ENCODE results near the gene SNRNP70.
"Not testable (repeated sequence)": the region's sequence is repeated elsewhere in the genome, so short reads cannot be mapped to it uniquely, and the experiment has no call there.

Gene SNRNP70

GRCh38 chr19:49121841-49122240 lies 36.6 kb downstream of the SNRNP70 start:
- not testable (repeated sequence) for DNase-seq

DNA sequence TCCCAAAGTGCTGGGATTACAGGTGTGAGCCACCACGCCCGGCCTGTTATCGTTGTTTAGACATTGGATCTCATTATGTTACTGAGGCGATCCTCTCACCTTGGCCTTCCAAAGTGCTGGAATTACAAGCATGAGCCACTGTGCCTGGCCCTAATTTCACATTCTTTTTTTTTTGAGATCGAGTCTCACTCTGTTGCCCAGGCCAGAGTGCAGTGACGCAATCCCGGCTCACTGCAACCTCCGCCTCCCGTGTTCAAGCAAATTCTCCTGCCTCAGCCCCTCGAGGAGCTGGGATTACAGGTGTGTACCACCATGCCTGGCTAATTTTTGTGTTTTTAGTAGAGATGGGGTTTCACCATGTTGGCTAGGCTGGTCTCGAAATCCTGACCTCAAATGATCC lies 38.0 kb downstream of the SNRNP70 start:
- DNase-seq = not testable (repeated sequence)

DNA sequence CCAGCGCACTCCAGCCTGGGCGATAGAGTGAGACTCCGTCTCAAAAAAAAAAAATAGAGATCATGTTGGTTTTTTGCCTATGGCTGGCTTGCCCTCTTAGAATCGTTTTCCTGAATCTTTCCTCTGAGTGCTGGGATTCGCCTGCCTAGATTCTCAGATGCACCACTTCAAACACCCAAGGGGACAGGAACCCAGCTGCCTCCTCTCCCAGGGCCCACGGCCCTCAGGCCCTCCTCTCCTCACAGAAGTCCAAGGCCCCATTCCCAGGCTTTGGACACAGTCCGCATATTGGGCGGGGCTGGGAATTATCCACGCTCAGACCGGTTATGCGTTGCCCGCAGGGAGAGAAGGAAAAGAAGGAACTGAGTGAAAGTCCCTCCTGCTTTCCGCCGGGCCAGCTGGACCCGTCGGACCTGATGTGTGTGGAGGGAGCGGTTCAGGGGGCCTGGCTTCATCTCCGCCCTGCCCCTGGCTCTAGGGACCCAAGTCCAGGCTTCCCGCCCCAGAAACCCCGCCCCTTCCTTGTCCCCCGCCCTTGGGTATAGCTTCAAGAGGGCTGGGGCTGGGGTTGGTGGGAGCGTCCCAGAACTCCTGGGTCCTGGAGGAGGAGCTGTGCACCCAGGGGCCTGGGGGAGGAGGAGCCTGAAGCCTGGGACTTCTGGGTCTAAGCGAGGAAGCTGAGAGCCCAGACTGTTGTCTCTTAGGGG lies 39.9 kb downstream of the SNRNP70 start:
- no peak for DNase-seq

DNA sequence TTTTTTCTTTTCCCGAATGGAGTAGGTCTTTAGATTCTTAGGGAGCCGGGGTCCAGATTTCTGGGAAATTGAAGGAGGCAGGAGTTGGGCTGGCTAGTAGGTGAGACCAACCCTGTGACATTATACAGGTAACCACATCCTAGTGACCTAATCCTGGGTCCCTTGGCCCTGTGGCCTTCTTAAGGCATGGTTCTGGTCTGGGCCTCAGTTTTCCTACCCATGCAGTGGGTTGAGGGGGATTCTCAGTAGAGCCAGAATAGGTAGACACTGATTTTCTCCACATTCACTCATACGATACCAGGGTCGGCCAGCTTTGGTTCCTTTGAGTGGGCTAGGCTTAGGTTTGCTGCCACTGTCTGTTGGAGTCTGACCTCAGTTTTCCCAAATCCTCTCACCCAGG lies 41.3 kb downstream of the SNRNP70 start:
- DNase-seq = no peak

DNA sequence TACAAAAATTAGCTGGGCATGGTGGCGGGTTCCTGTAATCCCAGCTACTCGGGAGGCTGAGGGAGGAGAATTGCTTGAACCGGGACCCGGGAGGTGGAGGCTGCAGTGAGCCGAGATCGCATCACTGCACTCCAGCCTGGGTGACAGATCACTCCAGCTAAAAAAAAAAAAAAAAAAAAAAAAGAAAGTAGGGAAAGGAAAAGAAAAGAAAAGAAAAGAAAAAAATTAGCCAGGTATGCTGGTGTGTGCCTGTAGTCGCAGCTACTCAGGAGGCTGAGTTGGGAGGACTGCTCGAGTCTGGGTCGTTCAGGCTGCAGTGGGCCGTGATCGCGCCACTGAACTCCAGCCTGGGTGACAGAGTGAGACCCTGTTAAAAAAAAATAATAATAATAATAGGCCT lies 42.0 kb downstream of the SNRNP70 start:
- not testable (repeated sequence) for DNase-seq

DNA sequence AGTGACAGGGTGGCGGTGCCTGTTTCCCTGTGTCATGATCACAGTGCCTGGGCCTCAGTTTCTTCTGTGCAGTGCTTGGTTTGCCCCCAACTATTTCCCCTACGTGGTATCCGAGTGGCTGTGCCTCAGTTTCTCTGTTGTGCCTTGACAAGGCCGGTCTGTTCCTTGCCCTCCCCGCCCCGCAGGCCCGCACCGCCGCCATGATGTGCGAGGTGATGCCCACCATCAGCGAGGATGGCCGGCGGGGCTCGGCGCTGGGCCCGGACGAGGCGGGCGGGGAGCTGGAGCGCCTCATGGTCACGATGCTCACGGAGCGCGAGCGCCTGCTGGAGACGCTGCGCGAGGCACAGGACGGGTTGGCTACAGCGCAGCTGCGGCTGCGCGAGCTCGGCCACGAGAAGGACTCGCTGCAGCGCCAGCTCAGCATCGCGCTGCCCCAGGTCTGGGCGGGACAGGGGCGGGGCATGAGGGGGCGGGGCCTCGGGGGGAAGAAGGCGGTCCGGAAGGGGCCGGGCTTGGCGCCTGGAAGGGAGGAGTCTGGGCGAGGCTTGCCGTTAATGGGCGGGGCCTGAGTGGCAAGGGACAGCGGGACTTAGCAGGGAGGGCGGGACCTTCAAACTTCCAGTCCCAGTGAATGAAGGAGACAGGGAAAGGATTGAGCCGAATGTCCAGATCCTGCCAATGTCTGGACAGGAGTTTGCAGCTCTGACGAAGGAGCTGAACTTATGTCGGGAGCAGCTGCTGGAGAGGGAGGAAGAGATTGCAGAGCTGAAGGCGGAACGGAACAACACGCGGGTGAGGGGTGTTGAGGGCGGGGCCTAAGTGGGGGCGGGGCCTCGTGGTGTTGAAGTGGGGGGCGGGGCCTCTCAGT lies 42.7 kb downstream of the SNRNP70 start:
- DNase-seq = peak; percentile 93

DNA sequence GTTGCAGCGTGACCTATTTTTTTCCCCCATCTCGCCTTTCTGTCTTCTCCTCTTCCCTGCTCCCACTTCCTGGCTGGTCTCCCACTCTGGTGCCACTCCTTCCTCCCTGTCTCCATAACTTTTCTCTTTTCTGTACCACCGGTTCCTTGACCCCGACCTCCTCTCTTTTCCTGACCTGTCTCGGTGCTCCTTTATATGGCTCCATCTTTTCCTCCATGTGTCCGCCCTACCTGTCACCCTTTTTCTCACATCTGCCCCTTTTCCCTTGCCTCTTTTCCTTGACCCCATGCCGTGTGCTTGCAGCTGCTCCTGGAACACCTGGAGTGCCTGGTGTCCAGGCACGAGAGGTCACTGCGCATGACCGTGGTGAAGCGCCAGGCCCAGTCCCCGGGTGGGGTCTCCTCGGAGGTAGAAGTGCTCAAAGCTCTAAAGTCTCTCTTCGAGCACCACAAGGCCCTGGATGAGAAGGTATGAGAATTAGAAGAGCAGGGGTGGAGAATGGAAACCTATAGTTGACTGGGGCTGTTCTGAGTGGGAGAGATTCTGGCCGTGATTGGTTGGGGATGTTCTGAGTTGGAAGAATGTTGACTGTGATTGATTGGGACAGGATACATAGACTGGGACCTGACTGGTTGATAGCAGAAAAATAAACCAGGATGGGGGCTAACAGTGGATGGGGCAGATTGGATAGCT lies 43.4 kb downstream of the SNRNP70 start:
- no peak for DNase-seq

DNA sequence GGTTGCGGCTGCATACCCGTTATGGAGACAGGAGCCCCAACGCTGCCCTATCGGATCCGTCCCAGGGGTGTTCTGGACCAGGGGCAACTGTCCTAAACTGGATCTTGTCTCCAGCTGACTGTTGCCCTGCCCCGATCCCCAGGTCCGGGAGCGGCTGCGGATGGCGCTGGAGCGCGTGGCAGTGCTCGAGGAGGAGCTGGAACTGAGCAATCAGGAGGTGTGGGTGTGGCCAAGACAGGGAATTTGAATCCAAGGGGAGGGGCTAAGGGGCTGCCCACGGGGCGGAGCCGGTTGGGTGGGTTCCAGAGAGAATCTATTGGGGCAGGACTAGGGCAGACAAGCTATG lies 44.0 kb downstream of the SNRNP70 start:
- DNase-seq = no peak

DNA sequence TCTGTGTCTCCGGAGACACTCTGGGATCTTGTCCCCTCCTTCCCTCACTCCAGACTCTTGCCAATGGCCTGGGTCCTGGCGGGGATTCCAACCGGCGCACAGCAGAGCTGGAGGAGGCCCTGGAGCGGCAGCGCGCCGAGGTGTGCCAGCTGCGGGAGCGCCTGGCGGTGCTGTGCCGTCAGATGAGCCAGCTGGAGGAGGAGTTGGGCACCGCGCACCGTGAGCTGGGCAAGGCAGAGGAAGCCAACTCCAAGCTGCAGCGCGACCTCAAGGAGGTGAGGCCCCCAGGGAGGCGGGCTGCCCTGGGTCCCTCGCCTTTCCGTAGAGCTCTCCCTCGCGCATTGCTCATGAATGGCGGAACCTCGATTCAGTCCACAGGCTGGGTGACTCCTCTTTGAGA lies 45.1 kb downstream of the SNRNP70 start:
- DNase-seq = no peak

DNA sequence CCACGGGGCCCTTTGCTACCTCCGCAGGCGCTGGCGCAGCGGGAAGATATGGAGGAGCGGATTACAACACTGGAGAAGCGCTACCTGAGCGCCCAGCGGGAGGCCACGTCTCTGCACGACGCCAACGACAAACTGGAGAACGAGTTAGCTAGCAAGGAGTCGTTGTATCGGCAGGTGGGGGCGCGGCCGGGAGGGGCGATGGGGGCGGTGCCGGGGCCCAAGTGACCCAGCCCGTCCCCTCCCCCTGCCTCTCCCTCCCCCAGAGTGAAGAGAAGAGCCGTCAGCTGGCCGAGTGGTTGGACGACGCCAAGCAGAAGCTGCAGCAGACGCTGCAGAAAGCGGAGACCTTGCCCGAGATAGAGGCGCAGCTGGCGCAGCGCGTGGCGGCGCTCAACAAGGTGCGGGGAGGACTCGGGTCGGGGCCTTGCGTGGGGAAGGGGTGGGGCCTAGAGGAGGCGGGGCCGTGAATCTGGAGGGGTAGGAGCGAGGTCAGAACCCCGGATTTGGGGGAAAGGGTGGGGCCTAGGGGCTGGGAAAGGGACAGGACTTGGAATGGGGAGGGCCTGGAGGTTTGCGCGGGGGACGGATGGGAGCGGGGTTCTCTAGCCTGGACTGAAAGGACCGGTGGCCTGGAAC lies 47.8 kb downstream of the SNRNP70 start:
- no peak for DNase-seq

- no peak for DNase-seq
These were observed 48.6 kb downstream of the SNRNP70 start for GRCh38 chr19:49133621-49134454.

GRCh38 chr19:49135686-49136085 lies 50.4 kb downstream of the SNRNP70 start:
- no peak for DNase-seq

DNA sequence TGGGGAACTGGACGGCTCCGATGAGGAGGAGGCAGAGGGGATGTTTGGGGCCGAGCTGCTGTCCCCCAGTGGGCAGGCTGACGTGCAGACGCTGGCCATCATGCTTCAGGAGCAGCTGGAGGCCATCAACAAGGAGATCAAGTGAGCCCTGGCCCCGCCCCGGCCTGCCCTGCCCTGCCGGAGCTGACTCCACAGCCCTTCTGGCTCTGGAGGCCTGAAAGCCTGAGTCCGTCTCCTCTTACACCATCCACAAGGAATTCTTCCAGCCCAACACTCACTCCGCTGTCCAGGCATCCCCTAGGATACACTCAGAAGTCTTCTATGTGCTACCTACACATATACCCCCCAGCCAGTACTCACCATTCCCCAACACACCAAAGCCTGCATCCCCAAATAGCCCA lies 51.5 kb downstream of the SNRNP70 start:
- no peak for DNase-seq

DNA sequence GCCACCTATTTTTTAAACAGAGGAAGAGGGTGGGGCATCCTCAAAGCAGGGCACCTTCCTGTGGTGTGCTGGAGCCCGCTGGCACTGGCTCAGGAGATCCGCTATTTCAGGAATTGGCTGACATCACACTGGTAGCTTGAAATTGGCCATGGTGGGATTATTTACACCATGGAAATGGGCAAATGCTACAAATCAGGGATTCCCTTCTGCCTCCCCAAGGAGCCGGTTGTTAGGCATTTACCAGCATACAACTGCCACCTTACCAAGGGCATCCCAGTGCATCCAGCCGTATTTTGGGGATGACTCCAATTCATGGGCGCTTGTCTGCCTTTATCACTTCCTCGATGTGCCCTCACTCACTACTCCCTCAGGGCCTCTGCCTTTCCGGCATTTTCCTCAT lies 55.7 kb downstream of the SNRNP70 start:
- no peak for DNase-seq

GRCh38 chr19:49141352-49141751 lies 56.1 kb downstream of the SNRNP70 start:
- DNase-seq = no peak

DNA sequence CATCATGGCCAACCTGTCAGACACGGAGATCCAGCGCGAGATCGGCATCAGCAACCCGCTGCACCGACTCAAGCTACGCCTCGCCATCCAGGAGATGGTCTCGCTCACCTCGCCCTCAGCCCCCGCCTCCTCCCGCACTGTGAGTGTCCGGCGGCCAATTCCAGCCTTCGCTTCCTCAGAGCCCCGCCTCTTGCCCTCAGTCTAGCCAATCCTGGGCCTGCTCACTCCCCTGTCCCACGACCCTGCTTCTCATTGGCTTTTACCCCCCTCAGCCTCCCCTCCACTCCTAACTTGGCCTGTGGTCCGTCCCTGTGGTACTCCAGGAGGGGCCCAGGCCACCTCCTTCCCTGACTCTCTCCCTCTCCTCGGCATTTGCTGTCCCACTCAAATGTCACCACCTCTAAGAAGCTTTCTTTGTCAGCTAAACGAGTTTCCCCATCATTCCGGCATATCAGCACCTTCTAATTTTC lies 57.6 kb downstream of the SNRNP70 start:
- DNase-seq = peak; percentile 87

DNA sequence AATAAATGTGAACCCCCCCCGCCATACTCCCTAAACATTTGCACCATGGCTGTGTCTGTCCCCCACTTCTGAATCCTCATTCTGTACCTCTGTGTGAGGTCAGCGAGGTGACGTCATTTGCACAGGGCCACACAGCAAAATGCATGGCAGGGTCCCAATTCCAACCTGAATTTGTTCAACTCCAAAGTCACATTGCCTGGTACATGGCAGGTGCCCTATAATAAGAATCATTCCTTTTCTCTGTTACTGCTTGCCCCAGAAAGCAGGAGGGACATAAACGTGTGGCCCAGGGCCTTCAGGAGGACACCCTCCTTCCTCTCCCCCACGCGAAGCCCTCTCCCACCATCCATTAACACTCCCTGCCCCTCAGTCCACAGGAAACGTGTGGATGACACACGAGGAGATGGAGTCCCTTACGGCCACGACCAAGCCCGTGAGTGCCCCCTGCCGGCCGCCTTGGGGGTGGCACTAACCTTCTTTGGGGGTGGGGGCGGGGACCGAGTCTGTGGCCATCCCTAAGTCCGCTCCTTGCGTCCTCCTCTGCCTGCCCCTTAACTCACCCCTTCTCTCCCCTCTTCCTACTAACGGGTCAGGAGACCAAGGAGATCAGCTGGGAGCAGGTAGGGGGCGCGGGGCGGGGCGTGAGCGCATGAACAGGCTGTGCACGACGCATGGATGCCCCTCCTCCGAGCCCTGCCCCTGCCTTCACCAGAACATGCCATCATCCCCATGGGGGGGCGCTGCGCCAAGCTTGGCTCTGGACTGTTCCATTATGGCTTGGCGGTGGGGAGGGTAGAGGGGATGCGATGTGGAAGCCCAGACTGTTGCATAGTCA lies 60.5 kb downstream of the SNRNP70 start:
- DNase-seq = peak; percentile 47

GRCh38 chr19:49146408-49146770 lies 61.1 kb downstream of the SNRNP70 start:
- DNase-seq = not testable (repeated sequence)

DNA sequence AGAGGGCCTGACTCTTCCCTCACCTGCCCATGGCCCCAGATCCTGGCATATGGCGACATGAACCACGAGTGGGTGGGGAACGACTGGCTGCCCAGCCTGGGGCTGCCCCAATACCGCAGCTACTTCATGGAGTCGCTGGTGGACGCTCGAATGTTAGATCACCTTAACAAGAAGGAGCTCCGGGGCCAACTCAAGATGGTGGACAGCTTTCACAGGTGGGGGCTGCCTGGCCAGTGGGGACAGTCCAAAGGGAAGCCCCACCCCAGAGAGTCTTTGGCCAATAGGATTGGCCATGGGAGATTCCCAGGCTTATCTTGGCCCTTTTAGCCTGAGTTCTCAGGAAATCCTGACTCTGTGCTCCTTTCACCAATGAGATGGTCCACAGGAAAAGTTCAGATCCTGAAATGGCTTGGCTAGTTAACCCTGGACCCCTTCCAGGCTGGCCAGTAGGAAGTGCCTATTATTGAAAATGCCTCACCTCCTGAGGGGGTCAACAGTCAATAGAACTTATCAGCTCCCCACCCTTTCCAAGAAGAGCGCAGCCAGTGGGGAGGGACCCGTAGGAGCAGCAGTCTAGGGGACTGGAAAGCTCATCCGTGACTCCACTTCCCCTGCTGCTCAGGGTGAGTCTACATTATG lies 62.9 kb downstream of the SNRNP70 start:
- DNase-seq = no peak

GRCh38 chr19:49148784-49149651 lies 63.8 kb downstream of the SNRNP70 start:
- DNase-seq = peak; percentile 93
